H1 (cell line): Measurements from ENCODE around the gene CALHM2. TPM values are rescaled to one million over a fixed set of nuclear protein-coding genes. Genes with fewer than 3 reads are reported as not detected.

Experiments
- CTCF ChIA-PET: fragments of 300-600 bp; sonication (Branson Sonifier 250); formaldehyde crosslinking; loops from one replicate; lab custom pipeline; 2021; ENCODE audit not compliant: partially characterized antibody; lab: Charles Lee
- POLR2A ChIA-PET: fragments of 300-600 bp; sonication (Branson Sonifier 250); formaldehyde crosslinking; loops from one replicate; lab custom pipeline; 2021; ENCODE audit warnings: inconsistent platforms; ENCODE audit not compliant: partially characterized antibody; lab: Charles Lee
- DNase-seq, 2 experiments: peaks; one replicate each; pipeline versions ENCODE4 v3.0.0 to v3.0.0-alpha.2; 2010 to 2022; ENCODE audit warnings: low spot score in 2 of 2, low read depth in 1 of 2, mixed read lengths in 1 of 2
- FAIRE-seq: peaks from 2 replicates; lab custom pipeline; 2011; peaks lifted over from hg19 to GRCh38; lab: Jason Lieb, UNC
- H2AFZ ChIP-seq: 2 replicates; pipeline ENCODE4 v1.8.1; 2012; ENCODE audit warnings: low read length, inconsistent platforms
- H2AK5ac ChIP-seq: 2 replicates; pipeline ENCODE4 v1.6.1; 2013; ENCODE audit warnings: low read depth, low read length
- H2BK120ac ChIP-seq: replicated peaks from 2 replicates; pipeline ENCODE3; 2013; ENCODE audit warnings: low read depth, low read length, inconsistent platforms
- H2BK12ac ChIP-seq: 2 replicates; pipeline ENCODE4 v1.6.1; 2013; ENCODE audit warnings: low read depth, low read length
- H2BK15ac ChIP-seq: 2 replicates; pipeline ENCODE4 v1.6.1; 2013; ENCODE audit warnings: low read length
- H2BK20ac ChIP-seq: 2 replicates; pipeline ENCODE4 v1.6.1; 2013; ENCODE audit warnings: low read length
- H2BK5ac ChIP-seq: 2 replicates; pipeline ENCODE4 v1.6.1; 2013; ENCODE audit warnings: low read depth, low read length
- H3K14ac ChIP-seq: 2 replicates; pipeline ENCODE4 v1.6.1; 2013; ENCODE audit warnings: inconsistent platforms; ENCODE audit not compliant: insufficient read length
- H3K18ac ChIP-seq: 2 replicates; pipeline ENCODE4 v1.6.1; 2013; ENCODE audit warnings: low read length; ENCODE audit errors: extremely low read depth
- H3K23ac ChIP-seq: 2 replicates; pipeline ENCODE4 v1.6.1; 2013; ENCODE audit warnings: inconsistent platforms; ENCODE audit not compliant: insufficient read length
- H3K23me2 ChIP-seq: 2 replicates; pipeline ENCODE4 v1.6.1; 2013; ENCODE audit warnings: low read depth, low read length
- H3K27ac ChIP-seq: 2 replicates; pipeline ENCODE4 v1.6.1; 2011; ENCODE audit warnings: low read depth, low read length, inconsistent platforms
- H3K27me3 ChIP-seq, 4 experiments: replicated peaks in 1 of 4; 1 replicate in 1 of 4; 2 replicates in 3 of 4; pipeline versions ENCODE4 v1.6.1 to v1.8.1; 2011 to 2013; ENCODE audit warnings: low read length in 3 of 4, mild to moderate bottlenecking in 3 of 4, inconsistent platforms in 2 of 4, mixed read lengths in 2 of 4, moderate library complexity in 1 of 4; ENCODE audit not compliant: control insufficient read depth in 3 of 4, insufficient read depth in 3 of 4; ENCODE audit errors: extremely low read depth in 1 of 4
- H3K36me3 ChIP-seq, 4 experiments: 2 replicates each; pipeline versions ENCODE4 v1.6.1 to v1.8.1; 2011 to 2013; ENCODE audit warnings: mild to moderate bottlenecking in 4 of 4, low read length in 3 of 4, moderate library complexity in 2 of 4, control low read depth in 1 of 4, inconsistent platforms in 1 of 4; ENCODE audit not compliant: insufficient read depth in 4 of 4, control insufficient read depth in 2 of 4
- H3K4ac ChIP-seq: replicated peaks from 2 replicates; pipeline ENCODE3; 2013; ENCODE audit warnings: low read length, low read depth, mixed read lengths, inconsistent platforms; ENCODE audit not compliant: insufficient read length
- H3K4me1 ChIP-seq, 4 experiments: replicated peaks in 1 of 4; 1 replicate in 1 of 4; 2 replicates in 3 of 4; pipeline versions ENCODE4 v1.6.1 to v1.8.1; 2011 to 2013; ENCODE audit warnings: low read length in 3 of 4, inconsistent platforms in 2 of 4, mixed read lengths in 1 of 4; ENCODE audit not compliant: insufficient read depth in 4 of 4, control insufficient read depth in 3 of 4
- H3K4me2 ChIP-seq, 2 experiments: 2 replicates each; pipeline versions ENCODE4 v1.6.1 to v1.8.1; 2011 to 2013; ENCODE audit warnings: low read depth in 2 of 2, low read length in 2 of 2, control low read depth in 1 of 2, inconsistent platforms in 1 of 2, mild to moderate bottlenecking in 1 of 2; ENCODE audit not compliant: insufficient read depth in 1 of 2
- H3K4me3 ChIP-seq, 4 experiments: fragments of 200-600, 300-600 bp in 1 of 4; sonication (generic), shearing (Covaris generic), sonication (Bioruptor Twin) in 1 of 4; 2 replicates each; pipeline versions ENCODE4 v1.5.1 to v1.8.1; 2011 to 2016; ENCODE audit warnings: low read length in 4 of 4, low read depth in 3 of 4, control low read depth in 2 of 4, inconsistent platforms in 2 of 4, mild to moderate bottlenecking in 2 of 4, mixed read lengths in 1 of 4, moderate library complexity in 1 of 4; ENCODE audit not compliant: insufficient read depth in 2 of 4; ENCODE audit errors: extremely low read depth in 1 of 4
- H3K56ac ChIP-seq: replicated peaks from 2 replicates; pipeline ENCODE3; 2013; ENCODE audit warnings: low read depth, mild to moderate bottlenecking, mixed read lengths, low read length, inconsistent platforms; ENCODE audit not compliant: insufficient read length
- H3K79me1 ChIP-seq: 2 replicates; pipeline ENCODE4 v1.6.1; 2013; ENCODE audit warnings: low read depth, low read length, control low read depth
- H3K79me2 ChIP-seq, 2 experiments: 2 replicates each; pipeline versions ENCODE4 v1.6.1 to v1.8.1; 2012 to 2013; ENCODE audit warnings: low read length in 2 of 2, mild to moderate bottlenecking in 2 of 2, inconsistent platforms in 1 of 2; ENCODE audit not compliant: insufficient read depth in 2 of 2, control insufficient read depth in 1 of 2
- H3K9ac ChIP-seq, 4 experiments: replicated peaks in 1 of 4; 1 replicate in 1 of 4; 2 replicates in 3 of 4; pipeline versions ENCODE4 v1.6.1 to v1.8.1; 2011 to 2013; ENCODE audit warnings: low read depth in 3 of 4, low read length in 3 of 4, control low read depth in 2 of 4, mild to moderate bottlenecking in 2 of 4, moderate library complexity in 2 of 4, inconsistent platforms in 1 of 4; ENCODE audit errors: extremely low read depth in 1 of 4
- H3K9me3 ChIP-seq, 2 experiments: 2 replicates each; pipeline versions ENCODE4 v1.6.1 to v1.8.1; 2012 to 2013; ENCODE audit warnings: mild to moderate bottlenecking in 2 of 2, moderate library complexity in 2 of 2, control low read depth in 1 of 2, inconsistent platforms in 1 of 2, low read depth in 1 of 2, low read length in 1 of 2, mixed read lengths in 1 of 2; ENCODE audit not compliant: insufficient read depth in 2 of 2
- H4K20me1 ChIP-seq, 2 experiments: replicated peaks in 1 of 2; 2 replicates each; pipeline versions ENCODE3 to v1.8.1; 2011 to 2013; ENCODE audit warnings: inconsistent platforms in 2 of 2, low read length in 2 of 2, mild to moderate bottlenecking in 1 of 2; ENCODE audit not compliant: insufficient read depth in 2 of 2, control insufficient read depth in 1 of 2
- H4K5ac ChIP-seq: 2 replicates; pipeline ENCODE4 v1.6.1; 2013; ENCODE audit warnings: low read length, low read depth, mixed read lengths, inconsistent platforms; ENCODE audit not compliant: insufficient read length
- H4K8ac ChIP-seq: 2 replicates; pipeline ENCODE4 v1.8.0; 2013; ENCODE audit warnings: mild to moderate bottlenecking, moderate library complexity, low read length, inconsistent platforms; ENCODE audit not compliant: insufficient read depth; ENCODE audit errors: extremely low read depth
- H4K91ac ChIP-seq: replicated peaks from 2 replicates; pipeline ENCODE3; 2013; ENCODE audit warnings: low read length, mixed read lengths, inconsistent platforms; ENCODE audit not compliant: insufficient read length
- CREB1 ChIP-seq: IDR thresholded peaks from 2 replicates; pipeline ENCODE4 v1.6.1; 2012; ENCODE audit warnings: inconsistent platforms
- KDM4A ChIP-seq: IDR thresholded peaks from one replicate; pipeline ENCODE4 v1.7.1; 2012; ENCODE audit warnings: low read depth, mild to moderate bottlenecking, moderate library complexity, low read length, inconsistent platforms; ENCODE audit not compliant: severe bottlenecking
- NRF1 ChIP-seq: IDR thresholded peaks from 2 replicates; pipeline ENCODE4 v1.6.1; 2011; ENCODE audit warnings: mild to moderate bottlenecking, low read depth, low read length, improper control_type of control experiment
- ZNF274 ChIP-seq: IDR thresholded peaks from 2 replicates; pipeline ENCODE4 v1.7.0; 2012; ENCODE audit warnings: low read length, borderline replicate concordance; ENCODE audit errors: extremely low read depth
- WGBS, 2 experiments: shearing (Covaris generic) in 1 of 2; methylation state at CpG; one replicate each; pipeline versions ENCODE4 v1.1.6 to v1.1.7; 2013 to 2015; ENCODE audit warnings: low lambda C conversion rate in 2 of 2, mixed read lengths in 2 of 2, inconsistent platforms in 1 of 2, low coverage in 1 of 2, missing lambda C conversion rate in 1 of 2; ENCODE audit not compliant: insufficient replicate concordance in 2 of 2, insufficient coverage in 1 of 2, insufficient read length in 1 of 2; ENCODE audit errors: extremely low coverage in 1 of 2, missing lambda C conversion rate in 1 of 2; 5-methylcytosine and 5-hydroxymethylcytosine counted together
- polyA plus RNA-seq, 7 experiments: library from polyadenylated mRNA; depleted of rRNA in 3 of 7; stranded (reverse) in 5 of 7; unstranded in 2 of 7; fragments of >200 nt in 5 of 7; fragments of 200-250 nt in 2 of 7; gene quantifications; 1 replicate in 5 of 7; 2 replicates in 1 of 7; 4 replicates in 1 of 7; pipeline versions ENCODE4 v1.2.1 to v1.2.3, GENCODE V29; 2011 to 2013; ENCODE audit warnings: missing spikeins in 2 of 7, mixed read lengths in 2 of 7
- total RNA-seq: library from RNA; stranded (reverse); fragmentation: NEBNext Ultra II Directional; extraction: Animal tissue kit (Norgen Biotek cat#: 25700); gene quantifications from 2 replicates; pipeline ENCODE4 v1.2.1, GENCODE V29; 2021

CALHM2 gene
- total and polyA plus RNA-seq, 2 of the 8 experiments (the other 6 are each of a cell fraction or from before 2014, with no cell fraction given) = 1.2 to 2.4 TPM

- H3K4ac ChIP-seq = no peak overlapping the region
- H3K4me2 ChIP-seq = no peak overlapping the region
- no peaks in the 10 kb centered on the region for H3K27me3 ChIP-seq
- DNase-seq (no peak), FAIRE-seq (no peak)
- no peak overlapping the region for H3K4me3 ChIP-seq
- H4K91ac ChIP-seq = no peak overlapping the region
- H3K56ac ChIP-seq = no peak overlapping the region
- 93% methylated on average over 10 of the region's 10 CpGs; no CpG with 5 or more reads in 1 of the 2 experiments for WGBS, 2 experiments
- no peak overlapping the region for H3K23ac ChIP-seq
- ChIA-PET CTCF (interaction anchor here (0.9 to 4.3 kb wide), 7 partner anchors 10 to 120 kb away, joined by 3 to 21 read pairs (median 3); partner anchors contain the start of gene CALHM3), POLR2A (interaction anchor here (1.3 kb wide), 1 partner anchor 8 kb away, joined by 3 read pairs; no protein-coding TSS in a partner anchor)
- no peak overlapping the region for H2BK5ac ChIP-seq
- H2BK15ac ChIP-seq = no peak overlapping the region
- H3K14ac ChIP-seq = no peak overlapping the region
- no peak overlapping the region for H2AFZ ChIP-seq
- H2BK20ac ChIP-seq = no peak overlapping the region
- H3K4me1 ChIP-seq = no peaks in the 10 kb centered on the region
- H3K27ac ChIP-seq = no peak overlapping the region
- no peak overlapping the region for H4K5ac ChIP-seq
- H3K36me3 ChIP-seq = peaks cover 33 to 76% (median 67%) of the 10 kb centered on the region in 4 experiments
- H3K9ac ChIP-seq = no peak overlapping the region
- H2AK5ac ChIP-seq = no peak overlapping the region
- H3K9me3 ChIP-seq = no peaks in the 10 kb centered on the region
- H2BK120ac ChIP-seq = no peak overlapping the region
- H4K20me1 ChIP-seq = peaks cover 3 to 11% of the 10 kb centered on the region in 2 experiments
- H3K79me1 ChIP-seq = no peaks in the 10 kb centered on the region; the same call in 1 of the 2 replicates
- no peak overlapping the region for H4K8ac ChIP-seq
- no peaks in the 10 kb centered on the region for H3K23me2 ChIP-seq
- H2BK12ac ChIP-seq = no peak overlapping the region
- no peaks in the 10 kb centered on the region for H3K79me2 ChIP-seq
- no peak overlapping the region for H3K18ac ChIP-seq
- no peak for TF ChIP-seq KDM4A
- no peak for TF ChIP-seq CREB1
- TF ChIP-seq ZNF274 = no peak
- no peak for TF ChIP-seq NRF1
Observed at GRCh38 chr10:103444478-103444877, 7.7 kb downstream of the CALHM2 start.
